Stimulated activated CD8-positive, alpha-beta memory T cell treated with anti-CD3 and anti-CD28 coated beads, Interleukin-7, amount 100 ng/mL, for 1 hour (primary cell): ENCODE data around the gene FZR1.
"Not testable (repeated sequence)": the region's sequence is repeated elsewhere in the genome, so short reads cannot be mapped to it uniquely, and the experiment has no call there.

Experiments used
- DNase-seq, 2 donors: peaks; one replicate each; pipeline ENCODE4 v3.0.0-alpha.2; 2020; ENCODE audit warnings: low read depth in 2 of 2

Gene FZR1

DNA sequence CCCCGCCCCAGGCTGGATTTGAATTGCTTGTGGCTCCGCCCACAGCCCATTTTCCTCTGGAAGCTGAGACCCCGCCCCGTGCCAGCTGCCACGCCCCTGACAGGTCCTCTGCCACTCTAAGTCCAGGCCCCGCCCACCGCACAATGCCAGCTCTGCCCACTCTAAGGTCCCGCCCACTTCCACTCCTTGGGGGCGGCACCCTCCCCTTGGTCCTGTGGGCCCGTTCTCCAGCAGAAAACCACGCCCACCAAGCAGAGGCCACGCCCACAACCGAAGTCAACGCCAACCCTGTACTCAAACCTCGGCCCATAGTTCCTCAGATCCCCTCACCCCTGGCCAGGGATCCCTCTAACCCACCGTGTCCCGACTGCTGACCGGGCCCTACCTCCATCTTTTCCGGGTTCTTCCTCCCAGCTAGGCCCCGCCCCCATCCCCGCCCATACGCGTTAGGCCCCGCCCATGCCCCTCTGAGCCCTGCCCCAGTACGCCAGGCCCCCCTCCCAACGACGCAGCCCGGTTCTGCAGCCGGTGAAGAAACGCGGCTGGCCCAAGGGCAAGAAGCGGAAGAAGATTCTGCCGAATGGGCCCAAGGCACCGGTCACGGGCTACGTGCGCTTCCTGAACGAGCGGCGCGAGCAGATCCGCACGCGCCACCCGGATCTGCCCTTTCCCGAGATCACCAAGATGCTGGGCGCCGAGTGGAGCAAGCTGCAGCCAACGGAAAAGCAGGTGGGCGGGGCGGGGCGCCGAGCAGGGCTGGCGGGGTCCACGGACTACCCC, 67.9 kb downstream of the FZR1 start:
- peak in 1 of 2 donors; percentile 48 for DNase-seq

DNA sequence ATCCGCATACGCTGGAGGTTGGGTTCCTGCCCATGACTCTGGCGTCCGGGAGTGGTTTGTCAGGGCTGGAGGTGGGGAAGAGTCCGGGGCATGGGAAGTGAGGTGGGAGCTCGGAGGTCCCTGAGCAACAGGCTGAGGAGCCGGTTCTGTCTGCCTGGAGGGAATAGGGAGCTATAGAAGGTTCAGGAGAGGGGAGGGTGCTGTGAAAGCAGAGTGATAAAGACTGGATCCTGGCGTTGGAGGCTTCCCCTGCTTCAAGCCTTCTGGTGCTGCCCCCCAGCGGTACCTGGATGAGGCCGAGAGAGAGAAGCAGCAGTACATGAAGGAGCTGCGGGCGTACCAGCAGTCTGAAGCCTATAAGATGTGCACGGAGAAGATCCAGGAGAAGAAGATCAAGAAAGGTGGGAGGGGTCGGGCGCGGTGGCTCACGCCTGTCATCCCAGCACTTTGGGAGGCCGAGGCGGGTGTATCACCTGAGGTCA, 69.2 kb downstream of the FZR1 start:
- no peak for DNase-seq

DNA sequence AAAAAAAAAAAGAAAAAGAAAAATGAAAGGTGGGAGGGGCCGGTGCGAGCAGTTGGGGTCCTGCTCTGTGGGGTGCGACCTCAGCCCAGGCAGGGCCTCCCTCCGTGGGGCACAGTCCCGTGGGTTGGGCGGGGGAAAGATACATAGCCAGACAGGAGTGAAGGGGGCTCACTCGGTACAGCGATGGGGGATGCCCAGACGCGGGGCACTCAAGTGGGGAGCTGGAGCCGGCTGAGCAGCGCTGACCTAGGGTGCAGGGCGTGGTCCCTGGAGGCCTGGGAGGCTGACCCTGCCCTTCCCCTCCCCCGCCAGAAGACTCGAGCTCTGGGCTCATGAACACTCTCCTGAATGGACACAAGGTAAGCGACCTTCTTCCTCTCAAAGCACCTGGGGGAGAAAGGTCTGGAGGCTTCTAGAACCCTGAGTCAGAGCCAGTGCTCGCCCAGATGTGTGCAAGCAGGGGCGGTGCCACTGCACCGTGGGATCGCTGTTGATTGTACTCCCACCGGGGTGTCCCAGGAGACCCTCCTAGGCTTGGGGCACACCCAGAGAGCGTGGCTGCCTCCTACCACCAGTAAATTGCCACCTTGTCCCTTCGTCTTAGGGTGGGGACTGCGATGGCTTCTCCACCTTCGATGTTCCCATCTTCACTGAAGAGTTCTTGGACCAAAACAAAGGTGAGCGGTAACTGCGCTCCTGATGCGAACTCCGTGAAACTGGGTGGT, 70.0 kb downstream of the FZR1 start:
- DNase-seq, result no peak

DNA sequence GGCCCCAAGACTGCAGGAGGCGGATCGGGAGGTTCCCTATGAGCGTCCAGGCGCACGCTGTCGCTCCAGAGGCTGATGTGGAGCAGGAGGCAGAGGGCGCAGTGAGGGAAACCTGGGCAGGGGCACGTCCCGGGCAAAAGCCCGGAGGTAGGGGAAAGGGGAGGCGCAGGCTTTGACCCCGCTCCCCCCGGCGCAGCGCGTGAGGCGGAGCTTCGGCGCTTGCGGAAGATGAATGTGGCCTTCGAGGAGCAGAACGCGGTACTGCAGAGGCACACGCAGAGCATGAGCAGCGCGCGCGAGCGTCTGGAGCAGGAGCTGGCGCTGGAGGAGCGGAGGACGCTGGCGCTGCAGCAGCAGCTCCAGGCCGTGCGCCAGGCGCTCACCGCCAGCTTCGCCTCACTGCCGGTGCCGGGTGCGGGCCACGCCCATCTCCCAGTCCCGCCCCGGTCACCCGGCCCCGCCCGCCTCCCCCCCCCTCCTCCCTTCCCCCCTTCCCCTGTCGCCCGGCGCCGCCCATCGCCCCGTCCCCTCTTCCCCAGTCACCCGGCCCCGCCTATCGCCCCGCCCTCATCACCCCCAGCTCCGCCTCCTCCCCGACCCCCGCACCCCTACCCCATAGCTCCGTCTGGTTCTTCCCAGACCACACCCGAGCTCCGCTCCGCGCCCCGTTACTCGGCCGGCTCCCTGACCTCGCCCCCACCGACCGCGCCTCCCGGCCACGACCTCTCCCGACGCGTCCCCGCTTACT, 70.8 kb downstream of the FZR1 start:
- DNase-seq, result no peak

DNA sequence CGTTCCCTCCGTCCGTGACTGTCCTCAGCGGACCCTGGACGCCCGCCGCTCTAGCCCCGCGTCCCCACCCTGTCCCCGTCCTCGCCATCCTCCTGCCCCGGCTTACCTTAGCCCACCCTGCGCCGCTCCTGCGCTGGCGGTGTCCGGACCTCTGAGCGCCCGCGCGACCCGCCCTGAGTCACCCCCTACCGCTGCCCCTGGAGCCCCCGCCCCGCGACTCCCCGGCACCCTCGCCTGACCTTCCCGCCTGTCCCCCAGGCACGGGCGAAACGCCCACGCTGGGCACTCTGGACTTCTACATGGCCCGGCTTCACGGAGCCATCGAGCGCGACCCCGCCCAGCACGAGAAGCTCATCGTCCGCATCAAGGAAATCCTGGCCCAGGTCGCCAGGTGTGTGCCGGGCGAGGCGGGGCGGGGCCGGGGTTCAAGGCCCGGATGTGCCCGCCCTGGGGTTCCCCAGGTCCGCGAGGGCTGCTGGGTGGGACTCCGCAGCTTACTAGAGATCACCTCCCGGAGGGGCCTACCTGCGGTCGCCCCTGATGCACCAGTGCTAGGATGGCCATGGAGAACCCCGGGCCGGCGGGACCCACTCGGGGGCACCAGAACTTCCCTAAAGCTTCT, 71.7 kb downstream of the FZR1 start:
- no peak for DNase-seq

DNA sequence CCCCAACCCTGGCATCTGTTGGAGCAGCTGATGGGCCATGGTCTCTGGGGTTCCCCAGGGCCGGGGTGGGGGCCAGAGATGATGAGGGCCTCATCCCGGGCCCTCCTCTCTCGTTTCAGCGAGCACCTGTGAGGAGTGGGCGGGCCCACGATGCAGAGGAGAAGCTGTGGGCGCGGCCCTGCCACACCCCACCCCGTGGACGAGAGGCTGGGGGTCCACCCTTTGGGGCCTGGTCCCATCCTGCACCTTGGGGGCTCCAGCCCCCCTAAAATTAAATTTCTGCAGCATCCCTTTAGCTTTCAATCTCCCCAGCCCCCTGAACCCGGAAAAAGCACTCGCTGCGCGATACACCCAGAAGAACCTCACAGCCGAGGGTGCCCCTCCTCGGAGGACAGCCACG, 72.3 kb downstream of the FZR1 start:
- DNase-seq, result no peak

DNA sequence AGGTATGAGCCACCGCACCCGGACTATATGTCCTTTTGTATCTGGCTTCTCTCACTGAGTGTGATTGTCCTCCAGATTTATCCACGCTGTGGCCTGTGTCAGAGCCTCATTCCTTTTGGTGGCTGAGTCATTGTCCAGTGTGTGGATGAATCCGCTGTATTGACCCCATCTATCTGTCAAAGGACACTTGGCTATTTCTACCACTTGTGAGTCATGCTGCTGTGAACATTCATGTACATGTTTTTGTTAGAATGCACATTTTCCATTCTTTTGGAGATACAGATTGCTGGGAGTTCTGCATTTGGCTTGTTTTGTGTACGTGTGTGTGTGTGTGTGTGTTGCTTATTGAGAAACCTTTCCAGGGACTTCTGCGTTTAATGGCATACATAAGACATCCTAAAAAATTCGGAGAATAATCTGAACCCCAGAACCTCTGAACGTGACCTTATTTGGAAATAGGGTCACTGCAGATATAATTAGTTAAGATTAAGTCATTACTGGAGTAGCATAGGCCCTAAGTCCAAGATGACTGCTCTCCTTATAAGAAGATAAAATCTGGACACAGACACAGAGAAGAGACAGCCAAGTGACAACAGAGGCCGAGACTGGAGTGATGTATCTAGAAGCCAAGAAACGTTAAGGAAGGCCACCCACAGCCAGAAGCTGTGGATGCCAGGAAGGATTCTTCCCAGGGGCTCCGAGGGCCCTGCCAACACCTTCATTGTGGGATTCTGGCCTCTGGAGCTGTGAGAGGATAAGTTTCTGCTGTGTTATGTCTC, 74.2 kb downstream of the FZR1 start:
- DNase-seq, result no peak

DNA sequence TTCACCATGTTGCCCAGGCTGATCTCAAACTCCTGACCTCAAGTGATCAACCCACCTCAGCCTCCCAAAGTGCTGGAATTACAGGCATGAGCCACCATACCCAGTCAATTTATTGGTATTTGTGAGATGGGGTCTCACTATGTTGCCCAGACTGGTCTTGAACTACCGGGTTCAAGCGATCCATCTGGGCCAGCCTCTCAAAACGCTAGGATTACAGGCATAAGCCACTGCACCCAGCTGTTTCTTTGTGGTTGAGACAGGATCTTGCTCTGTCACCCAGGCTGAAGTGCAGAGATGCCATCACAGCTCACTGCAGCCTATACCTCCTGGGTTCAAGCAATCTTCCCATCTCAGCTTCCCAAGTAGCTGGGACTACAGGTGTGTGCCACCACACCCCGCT, 75.7 kb downstream of the FZR1 start:
- DNase-seq, result not testable (repeated sequence)

DNA sequence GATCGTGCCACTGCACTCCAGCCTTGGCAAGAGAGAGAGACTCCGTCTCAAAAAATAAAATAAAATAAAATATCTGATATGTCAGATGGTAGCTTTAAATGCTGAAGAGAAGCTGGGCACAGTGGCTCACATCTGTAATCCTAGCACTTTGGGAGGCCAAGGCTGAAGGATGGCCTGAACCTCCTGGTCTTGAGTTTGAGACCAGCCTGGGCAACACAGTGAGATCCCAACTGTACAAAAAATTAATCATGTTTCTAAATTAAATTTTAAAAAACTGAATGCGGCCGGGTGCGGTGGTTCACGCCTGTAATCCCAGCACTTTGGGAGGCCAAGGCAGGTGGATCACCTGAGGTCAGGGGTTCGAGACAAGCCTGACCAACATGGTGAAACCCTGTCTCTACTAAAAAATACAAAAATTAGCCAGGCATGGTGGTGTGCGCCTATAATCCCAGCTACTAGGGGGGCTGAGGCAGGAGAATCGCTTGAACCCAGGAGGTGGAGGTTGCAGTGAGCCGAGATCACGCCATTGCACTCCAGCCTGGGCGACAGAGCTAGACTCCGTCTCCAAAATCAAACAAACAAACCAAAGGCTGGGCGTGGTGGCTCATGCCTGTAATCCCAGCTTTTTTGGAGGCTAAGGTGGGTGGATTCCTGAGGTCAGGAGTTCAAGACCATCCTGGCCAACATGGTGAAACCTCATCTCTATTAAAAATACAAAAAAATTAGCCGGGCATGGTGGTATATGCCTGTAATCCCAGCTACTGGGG, 78.1 kb downstream of the FZR1 start:
- DNase-seq, result not testable (repeated sequence)

DNA sequence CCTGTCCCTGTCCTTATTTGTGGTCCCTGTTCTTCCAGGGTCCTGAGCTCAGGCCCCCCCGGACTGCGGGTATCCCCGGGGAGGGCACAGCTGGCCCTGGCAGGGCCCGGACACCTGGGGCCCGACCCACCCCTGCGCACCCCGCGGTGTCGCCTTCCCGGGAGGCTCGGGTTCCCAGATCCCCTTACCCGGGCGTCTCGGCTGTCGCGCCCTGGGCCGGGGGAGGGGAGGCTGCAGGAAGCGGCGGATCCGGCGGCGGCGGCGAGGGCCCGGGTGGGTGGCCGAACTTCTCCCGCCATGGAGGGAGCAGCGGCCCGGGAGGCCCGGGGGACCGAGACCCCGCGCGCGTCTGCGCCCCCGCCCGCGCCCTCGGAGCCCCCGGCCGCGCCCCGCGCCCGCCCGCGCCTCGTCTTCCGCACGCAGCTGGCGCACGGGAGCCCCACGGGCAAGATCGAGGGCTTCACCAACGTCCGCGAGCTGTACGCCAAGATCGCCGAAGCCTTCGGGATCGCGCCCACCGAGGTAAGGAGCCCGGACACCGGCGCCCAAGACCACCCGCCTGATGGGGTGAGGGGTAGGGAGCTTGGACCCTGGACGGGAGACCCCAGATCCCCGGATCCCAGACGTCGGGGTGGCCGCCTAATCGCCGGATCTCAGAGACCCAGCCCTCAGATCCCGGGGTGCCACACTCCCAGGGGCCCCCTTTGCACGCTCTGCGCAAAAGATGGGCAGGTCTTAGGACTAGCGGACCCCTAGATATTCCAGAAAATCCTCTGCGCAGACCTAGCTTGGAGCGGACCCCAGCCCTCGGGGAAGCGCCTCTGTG, 79.4 kb downstream of the FZR1 start, which contains the start of gene GIPC3:
Gene GIPC3, plus strand, starts transcription at position 178 of the 826 bp plus-strand sequence. Its CDS starts 120 bp downstream, at position 298.
- no peak for DNase-seq

DNA sequence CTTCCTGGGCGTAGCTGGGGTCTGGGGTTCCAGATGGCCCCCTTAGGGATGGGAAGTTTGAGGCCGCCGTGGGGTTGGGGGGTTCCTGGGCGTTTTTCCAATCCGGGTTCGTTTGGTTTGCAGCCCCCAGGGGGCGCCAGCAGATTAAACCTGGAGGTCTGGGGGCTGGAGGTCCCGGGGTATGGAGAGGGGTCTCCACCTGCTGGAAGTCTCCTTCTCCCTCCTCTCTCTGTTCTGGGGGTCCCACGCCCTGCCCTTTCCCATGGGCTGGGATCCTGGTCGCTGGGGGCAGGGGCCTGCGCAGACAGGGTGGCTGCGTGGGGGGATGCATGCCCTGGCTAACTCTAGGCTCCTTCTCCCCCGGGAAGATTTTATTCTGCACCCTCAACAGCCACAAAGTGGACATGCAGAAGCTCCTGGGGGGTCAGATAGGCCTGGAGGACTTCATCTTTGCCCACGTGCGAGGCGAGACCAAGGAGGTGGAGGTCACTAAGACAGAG, 80.1 kb downstream of the FZR1 start:
- peak in 1 of 2 donors; percentile 31 for DNase-seq

DNA sequence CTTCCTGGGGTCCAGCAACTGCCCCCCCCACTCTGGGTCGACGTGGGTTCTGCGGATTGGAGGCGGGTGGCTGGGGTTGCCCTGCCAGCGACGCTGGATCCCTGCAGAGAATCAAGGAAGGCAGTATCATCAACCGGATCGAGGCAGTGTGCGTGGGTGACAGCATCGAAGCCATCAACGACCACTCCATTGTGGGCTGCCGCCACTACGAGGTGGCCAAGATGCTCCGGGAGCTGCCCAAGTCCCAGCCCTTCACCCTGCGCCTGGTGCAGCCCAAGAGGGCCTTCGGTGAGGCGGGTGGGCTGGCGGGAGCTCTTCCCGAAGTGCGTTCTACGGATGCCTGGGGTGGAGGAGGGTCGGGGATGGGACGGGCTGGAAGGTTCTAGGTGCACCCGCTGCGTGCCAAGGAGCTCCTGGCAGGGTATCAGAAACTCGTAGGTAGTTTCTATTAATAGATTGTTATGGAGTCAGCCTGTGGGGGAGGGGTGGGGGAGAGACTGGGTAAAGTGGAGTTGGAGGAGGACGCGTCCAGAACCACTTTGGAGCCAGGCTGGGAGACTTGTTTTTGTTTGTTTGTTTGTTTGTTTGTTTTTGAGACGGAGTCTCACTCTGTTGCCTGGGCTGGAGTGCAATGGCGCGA, 80.7 kb downstream of the FZR1 start:
- DNase-seq, result no peak
